ENCODE results near the gene FITM1. TPM values are rescaled to one million over a fixed set of nuclear protein-coding genes. Genes with fewer than 3 reads are reported as not detected.

FITM1 gene
- total RNA-seq, 1 experiment from 2014 or later = 0.72 TPM

- Histone ChIP-seq H2AK5ac (ENCODE audit: insufficient read length, low read length) (no peak overlapping the region), H3K4me2 (ENCODE audit: insufficient read depth, insufficient read length, low read length) (no peak overlapping the region), H3K14ac (ENCODE audit: insufficient read depth, low read length) (no peak overlapping the region), H3T11ph (ENCODE audit: low read length) (no peak overlapping the region), H3K23ac (ENCODE audit: insufficient read length, low read depth, low read length) (no peak overlapping the region), H2BK12ac (ENCODE audit: insufficient read length, low read depth, low read length) (no peak overlapping the region), H3K27me3 (ENCODE audit: insufficient read depth, low read length) (no peaks in the 10 kb centered on the region), H3K9me3 (ENCODE audit: control insufficient read depth, low read depth, low read length) (no peaks in the 10 kb centered on the region), H3K79me2 (ENCODE audit: insufficient read depth, low read length) (peaks cover 8% of the 10 kb centered on the region; the same call in 1 of the 2 replicates), H4K5ac (ENCODE audit: insufficient read length, low read depth, low read length) (no peak overlapping the region), H2BK15ac (ENCODE audit: low read depth, low read length) (no peak overlapping the region), H3K23me2 (ENCODE audit: insufficient read length, low read depth, low read length, poor library complexity, severe bottlenecking) (peaks cover 19% of the 10 kb centered on the region), H3K4ac (ENCODE audit: low read depth, low read length) (no peak overlapping the region), H3K56ac (ENCODE audit: insufficient read length, low read depth, low read length) (no peak overlapping the region), H3K9ac (ENCODE audit: extremely low read depth, insufficient read length, low read length) (no peak overlapping the region), H3K18ac (ENCODE audit: insufficient read length, low read depth, low read length) (no peak overlapping the region), H4K20me1 (ENCODE audit: control insufficient read depth, insufficient read depth, insufficient read length) (no peaks in the 10 kb centered on the region), H3K79me1 (ENCODE audit: insufficient read depth, low read depth, low read length, poor library complexity, severe bottlenecking) (peaks cover 4% of the 10 kb centered on the region), H2BK120ac (ENCODE audit: low read depth, low read length, poor library complexity, severe bottlenecking) (no peak overlapping the region), H4K91ac (ENCODE audit: insufficient read length, low read depth, low read length) (no peak overlapping the region), H3K27ac (ENCODE audit: insufficient read length, low read depth, low read length) (no peak overlapping the region), H4K8ac (replicated peaks; ENCODE audit: insufficient read length, low read depth, low read length) (no peak overlapping the region), H2AFZ (ENCODE audit: low read length) (no peak overlapping the region), H3K4me1 (ENCODE audit: insufficient read depth, low read length) (no peaks in the 10 kb centered on the region), H2BK20ac (ENCODE audit: low read depth, low read length, poor library complexity, severe bottlenecking) (no peak overlapping the region), H2BK5ac (ENCODE audit: insufficient read length, low read length) (no peak overlapping the region)
- Mint-ChIP-seq H3K27me3 (ENCODE audit: low read depth) (no peaks in the 10 kb centered on the region), H3K27ac (no peak overlapping the region; a peak in 1 of 7 replicates), H3K4me3 (no peak overlapping the region), H3K4me1 (peaks cover 17 to 20% of the 10 kb centered on the region in 2 experiments), H3K36me3 (ENCODE audit: insufficient read depth in 1 of 3, low read depth in 3 of 3) (peaks cover 31 to 65% (median 58%) of the 10 kb centered on the region in 3 experiments), H3K9me3 (no peaks in the 10 kb centered on the region)
- DNase-seq = no peak
- TF ChIP-seq, protein P1, sequence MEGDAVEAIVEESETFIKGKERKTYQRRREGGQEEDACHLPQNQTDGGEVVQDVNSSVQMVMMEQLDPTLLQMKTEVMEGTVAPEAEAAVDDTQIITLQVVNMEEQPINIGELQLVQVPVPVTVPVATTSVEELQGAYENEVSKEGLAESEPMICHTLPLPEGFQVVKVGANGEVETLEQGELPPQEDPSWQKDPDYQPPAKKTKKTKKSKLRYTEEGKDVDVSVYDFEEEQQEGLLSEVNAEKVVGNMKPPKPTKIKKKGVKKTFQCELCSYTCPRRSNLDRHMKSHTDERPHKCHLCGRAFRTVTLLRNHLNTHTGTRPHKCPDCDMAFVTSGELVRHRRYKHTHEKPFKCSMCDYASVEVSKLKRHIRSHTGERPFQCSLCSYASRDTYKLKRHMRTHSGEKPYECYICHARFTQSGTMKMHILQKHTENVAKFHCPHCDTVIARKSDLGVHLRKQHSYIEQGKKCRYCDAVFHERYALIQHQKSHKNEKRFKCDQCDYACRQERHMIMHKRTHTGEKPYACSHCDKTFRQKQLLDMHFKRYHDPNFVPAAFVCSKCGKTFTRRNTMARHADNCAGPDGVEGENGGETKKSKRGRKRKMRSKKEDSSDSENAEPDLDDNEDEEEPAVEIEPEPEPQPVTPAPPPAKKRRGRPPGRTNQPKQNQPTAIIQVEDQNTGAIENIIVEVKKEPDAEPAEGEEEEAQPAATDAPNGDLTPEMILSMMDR (conservative IDR thresholded peaks at IDR 0.05) = no peak
- WGBS (ENCODE audit: extremely low coverage, insufficient read length, low lambda C conversion rate) = no CpG with 5 or more reads among the region's 9 CpGs
These were observed 20.1 kb downstream of the FITM1 start for GRCh38 chr14:24150567-24150966.

Measured in H9 (cell line).